SHP77 (cell line): ENCODE results near the gene AFDN.
"Not testable (repeated sequence)": the region's sequence is repeated elsewhere in the genome, so short reads cannot be mapped to it uniquely, and the experiment has no call there.

Experiments used
- DNase-seq, 2 experiments: peaks; one replicate each; lab custom pipeline; 2025; lab: John Stamatoyannopoulos, UW

The AFDN gene

GRCh38 chr6:167951781-167952511 is 125.2 kb downstream of the AFDN start:
- no peak for DNase-seq

GRCh38 chr6:167952512-167952859 is 125.8 kb downstream of the AFDN start:
- no peak for DNase-seq

- no peak for DNase-seq
These were observed 126.8 kb downstream of the AFDN start for GRCh38 chr6:167953551-167953950.

GRCh38 chr6:167954151-167954550 is 127.4 kb downstream of the AFDN start:
- no peak for DNase-seq

- no peak for DNase-seq
These were observed 129.8 kb downstream of the AFDN start for GRCh38 chr6:167956491-167956890.

- DNase-seq: no peak
These were observed 130.3 kb downstream of the AFDN start for GRCh38 chr6:167956983-167957492.

GRCh38 chr6:167957626-167958025 is 130.9 kb downstream of the AFDN start:
- DNase-seq: no peak

GRCh38 chr6:167960579-167960978 is 133.9 kb downstream of the AFDN start:
- no peak for DNase-seq

- DNase-seq: no peak
These were observed 136.0 kb downstream of the AFDN start for GRCh38 chr6:167962711-167963110.

- no peak for DNase-seq
These were observed 136.9 kb downstream of the AFDN start for GRCh38 chr6:167963589-167964057.

- DNase-seq: no peak
These were observed 139.2 kb downstream of the AFDN start for GRCh38 chr6:167965592-167966539.

- no peak for DNase-seq
These were observed 139.8 kb downstream of the AFDN start for GRCh38 chr6:167966540-167966905.

- peak in 1 of 2 experiments; percentile 45 for DNase-seq
These were observed 141.4 kb downstream of the AFDN start for GRCh38 chr6:167968091-167968490.

GRCh38 chr6:167970230-167970629 is 143.5 kb downstream of the AFDN start:
- DNase-seq: no peak

- DNase-seq: no peak
These were observed 145.5 kb downstream of the AFDN start for GRCh38 chr6:167972193-167972592.

- no peak for DNase-seq
These were observed 146.6 kb downstream of the AFDN start for GRCh38 chr6:167973148-167973885.

- no peak for DNase-seq
These were observed 148.1 kb downstream of the AFDN start for GRCh38 chr6:167974640-167975344.

GRCh38 chr6:167975458-167975857 is 148.7 kb downstream of the AFDN start:
- DNase-seq: no peak

GRCh38 chr6:167976116-167976657 is 149.5 kb downstream of the AFDN start:
- not testable (repeated sequence) for DNase-seq

GRCh38 chr6:167976708-167977107 is 150.0 kb downstream of the AFDN start:
- DNase-seq: no peak
